IMR-90 (cell line): ENCODE data around the gene MOB3A. TPM values are rescaled to one million over a fixed set of nuclear protein-coding genes. Genes with fewer than 3 reads are reported as not detected.

Experiments
- ATAC-seq: fragments of 200-7000 bp; cut with Tn5 transposase; 2 replicates; pipeline ENCODE4 v1.9.1; 2020; ENCODE audit warnings: low read depth, mild to moderate bottlenecking, moderate library complexity
- BruUV-seq: library from RNA; stranded (reverse); fragments of 400-500 nt; replicated peaks from 2 replicates; lab custom pipeline; 2021; lab: Mats Ljungman, UMichigan
- CTCF ChIA-PET: fragments of 300-600 bp; formaldehyde crosslinking; extraction: SDS; loops from one replicate; lab custom pipeline; 2021; ENCODE audit warnings: antibody characterized with exemption; lab: Yijun Ruan, JAX
- POLR2A ChIA-PET: fragments of 300-600 bp; sonication (Branson Sonifier 250); formaldehyde crosslinking; loops from one replicate; lab custom pipeline; 2022; ENCODE audit warnings: antibody characterized with exemption; ENCODE audit not compliant: unreplicated experiment; lab: Charles Lee
- DNase-seq: peaks from one replicate; pipeline ENCODE4 v3.0.0; 2013
- H2AFZ ChIP-seq: replicated peaks from 2 replicates; pipeline ENCODE3; 2013; ENCODE audit warnings: low read length, mild to moderate bottlenecking; ENCODE audit not compliant: poor library complexity
- H2AK5ac ChIP-seq: 2 replicates; pipeline ENCODE4 v1.6.1; 2013; ENCODE audit warnings: low read depth, low read length, inconsistent platforms
- H2AK9ac ChIP-seq: replicated peaks from 2 replicates; pipeline ENCODE3; 2013; ENCODE audit warnings: mild to moderate bottlenecking, low read depth, low read length, moderate library complexity; ENCODE audit not compliant: poor library complexity
- H2BK120ac ChIP-seq: 2 replicates; pipeline ENCODE4 v1.6.1; 2013; ENCODE audit warnings: low read depth, low read length, inconsistent platforms
- H2BK15ac ChIP-seq: 3 replicates; pipeline ENCODE4 v1.6.1; 2013; ENCODE audit warnings: low read depth, low read length, inconsistent platforms
- H2BK20ac ChIP-seq: 2 replicates; pipeline ENCODE4 v1.6.1; 2013; ENCODE audit warnings: low read depth, mild to moderate bottlenecking, inconsistent platforms, low read length, moderate library complexity
- H2BK5ac ChIP-seq: 2 replicates; pipeline ENCODE4 v1.6.1; 2013; ENCODE audit warnings: mild to moderate bottlenecking, low read depth, low read length, inconsistent platforms; ENCODE audit not compliant: poor library complexity, severe bottlenecking
- H3K14ac ChIP-seq: replicated peaks from 2 replicates; pipeline ENCODE4 v1.6.1; 2013; ENCODE audit warnings: low read depth, low read length, inconsistent platforms
- H3K18ac ChIP-seq: 2 replicates; pipeline ENCODE4 v1.6.1; 2013; ENCODE audit warnings: low read depth, low read length, control low read depth
- H3K23ac ChIP-seq: 2 replicates; pipeline ENCODE4 v1.6.1; 2013; ENCODE audit warnings: low read depth, low read length, inconsistent platforms
- H3K27ac ChIP-seq: 2 replicates; pipeline ENCODE4 v1.5.1; 2013; ENCODE audit warnings: mild to moderate bottlenecking, control low read depth, low read length; ENCODE audit not compliant: insufficient read depth
- H3K27me3 ChIP-seq: 2 replicates; pipeline ENCODE4 v1.6.1; 2013; ENCODE audit warnings: low read length; ENCODE audit not compliant: control insufficient read depth, insufficient read depth
- H3K36me3 ChIP-seq: 2 replicates; pipeline ENCODE4 v1.6.1; 2013; ENCODE audit warnings: low read length, mixed read lengths; ENCODE audit not compliant: control insufficient read depth, insufficient read depth
- H3K4ac ChIP-seq: 2 replicates; pipeline ENCODE4 v1.6.1; 2013; ENCODE audit warnings: low read depth, low read length, inconsistent platforms
- H3K4me1 ChIP-seq: 2 replicates; pipeline ENCODE4 v1.6.1; 2013; ENCODE audit warnings: low read length, mixed read lengths; ENCODE audit not compliant: control insufficient read depth, insufficient read depth
- H3K4me2 ChIP-seq: 2 replicates; pipeline ENCODE4 v1.6.1; 2013; ENCODE audit warnings: low read depth, mild to moderate bottlenecking, control low read depth, low read length, moderate library complexity
- H3K4me3 ChIP-seq: 2 replicates; pipeline ENCODE4 v1.5.1; 2013; ENCODE audit warnings: low read depth, mild to moderate bottlenecking, control low read depth, low read length, moderate library complexity; ENCODE audit not compliant: insufficient read depth
- H3K56ac ChIP-seq: 2 replicates; pipeline ENCODE4 v1.6.1; 2013; ENCODE audit warnings: low read length, inconsistent platforms; ENCODE audit not compliant: insufficient read depth; ENCODE audit errors: extremely low read depth
- H3K79me1 ChIP-seq, 2 experiments: 2 replicates each; pipeline ENCODE4 v1.6.1; 2013; ENCODE audit warnings: low read length in 2 of 2, inconsistent platforms in 1 of 2, low read depth in 1 of 2
- H3K9ac ChIP-seq: 2 replicates; pipeline ENCODE4 v1.6.1; 2013; ENCODE audit warnings: low read depth, low read length, control low read depth
- H3K9me1 ChIP-seq: 2 replicates; pipeline ENCODE4 v1.6.1; 2013; ENCODE audit warnings: low read length, inconsistent platforms; ENCODE audit not compliant: insufficient read depth
- H3K9me3 ChIP-seq: 2 replicates; pipeline ENCODE4 v1.6.1; 2013; ENCODE audit warnings: low read length; ENCODE audit not compliant: control insufficient read depth, insufficient read depth
- H4K20me1 ChIP-seq: 2 replicates; pipeline ENCODE4 v1.6.1; 2013; ENCODE audit warnings: low read length, inconsistent platforms; ENCODE audit not compliant: insufficient read depth
- H4K5ac ChIP-seq: 2 replicates; pipeline ENCODE4 v1.6.1; 2013; ENCODE audit warnings: mild to moderate bottlenecking, low read depth, low read length, control low read depth
- H4K8ac ChIP-seq, 2 experiments: 2 replicates each; pipeline ENCODE4 v1.6.1; 2013; ENCODE audit warnings: low read depth in 2 of 2, low read length in 2 of 2, control low read depth in 1 of 2, inconsistent platforms in 1 of 2
- H4K91ac ChIP-seq: 2 replicates; pipeline ENCODE4 v1.6.1; 2013; ENCODE audit warnings: low read depth, low read length, inconsistent platforms; ENCODE audit not compliant: insufficient read depth
- BHLHE40 ChIP-seq: fragments of 150-350 bp; IDR thresholded peaks from 2 replicates; pipeline ENCODE4 v1.6.1; 2016; ENCODE audit warnings: mild to moderate bottlenecking, low read depth, low read length
- CEBPB ChIP-seq: IDR thresholded peaks from 2 replicates; pipeline ENCODE4 v1.6.1; 2012; ENCODE audit warnings: low read depth, low read length, improper control_type of control experiment
- CHD1 ChIP-seq: IDR thresholded peaks from 2 replicates; pipeline ENCODE4 v1.6.1; 2012; ENCODE audit warnings: low read depth, low read length, improper control_type of control experiment
- FOS ChIP-seq: fragments of 150-350 bp; IDR thresholded peaks from 2 replicates; pipeline ENCODE4 v1.6.1; 2016; ENCODE audit warnings: low read depth, low read length
- MAFK ChIP-seq: IDR thresholded peaks from 2 replicates; pipeline ENCODE4 v1.6.1; 2012; ENCODE audit warnings: low read depth, low read length, improper control_type of control experiment
- MAZ ChIP-seq: IDR thresholded peaks from 2 replicates; pipeline ENCODE4 v1.6.1; 2012; ENCODE audit warnings: low read depth, mild to moderate bottlenecking, low read length, improper control_type of control experiment, moderate library complexity, borderline replicate concordance
- MXI1 ChIP-seq: IDR thresholded peaks from 2 replicates; pipeline ENCODE4 v1.6.1; 2012; ENCODE audit warnings: low read depth, mild to moderate bottlenecking, low read length, moderate library complexity, borderline replicate concordance
- NFE2L2 ChIP-seq: fragments of 150-350 bp; IDR thresholded peaks from 2 replicates; pipeline ENCODE4 v1.6.1; 2016; ENCODE audit warnings: low read depth, mild to moderate bottlenecking, low read length
- POLR2A ChIP-seq: IDR thresholded peaks from 2 replicates; pipeline ENCODE4 v1.6.1; 2012; ENCODE audit warnings: mild to moderate bottlenecking, low read depth, low read length
- RAD21 ChIP-seq: IDR thresholded peaks from 2 replicates; pipeline ENCODE4 v1.6.1; 2012; ENCODE audit warnings: low read length, improper control_type of control experiment
- RCOR1 ChIP-seq: IDR thresholded peaks from 2 replicates; pipeline ENCODE4 v1.6.1; 2012; ENCODE audit warnings: mild to moderate bottlenecking, low read length, improper control_type of control experiment; ENCODE audit not compliant: insufficient replicate concordance
- RFX5 ChIP-seq: IDR thresholded peaks from 2 replicates; pipeline ENCODE4 v1.8.0; 2012; ENCODE audit warnings: low read depth, mild to moderate bottlenecking, low read length, moderate library complexity
- SMC3 ChIP-seq: fragments of 150-350 bp; IDR thresholded peaks from 2 replicates; pipeline ENCODE4 v1.6.1; 2016; ENCODE audit warnings: low read depth, mild to moderate bottlenecking, antibody characterized with exemption, low read length, moderate library complexity
- WGBS, 2 experiments: methylation state at CpG; one replicate each; pipeline versions ENCODE4 v1.1.5 to v1.1.7; 2013; ENCODE audit warnings: missing lambda C conversion rate in 2 of 2; ENCODE audit not compliant: insufficient read length in 1 of 2; ENCODE audit errors: extremely low coverage in 2 of 2; 5-methylcytosine and 5-hydroxymethylcytosine counted together
- dilution Hi-C: fragments of 300-500 bp; cut with HindIII; formaldehyde crosslinking; loops from one replicate; pipeline ENCODE4 v1.14.3; 2018; ENCODE audit warnings: low sequenced_read_pairs; ENCODE audit not compliant: unreplicated experiment
- in situ Hi-C: fragments of 300-500 bp; cut with MboI; formaldehyde crosslinking; loops from 3 replicates; pipeline ENCODE4 v1.14.3; 2019; ENCODE audit warnings: low sequenced_read_pairs, inconsistent platforms, mixed read lengths
- intact Hi-C: fragments of 100-400 bp; cut with micrococcal nuclease; formaldehyde crosslinking; loops from 2 replicates; pipeline ENCODE4 v1.10.0; 2022
- polyA plus RNA-seq, 3 experiments: library from polyadenylated mRNA; depleted of rRNA; stranded (reverse); fragments of >200 nt; gene quantifications; 2 replicates each; pipeline ENCODE4 v1.2.3, GENCODE V29; 2012; ENCODE audit warnings: low replicate concordance in 1 of 3
- total RNA-seq: library from RNA; depleted of rRNA; stranded (reverse); fragments of >200 nt; gene quantifications from 2 replicates; pipeline ENCODE4 v1.2.3, GENCODE V29; 2012
- TF ChIP-seq, protein P1 (sequence below): fragments of 150-350 bp; IDR thresholded peaks from 2 replicates; pipeline ENCODE4 v1.6.1; 2016; ENCODE audit warnings: low read depth, mild to moderate bottlenecking, low read length, moderate library complexity, borderline replicate concordance
- TF ChIP-seq, protein P2 (sequence below): conservative IDR thresholded peaks from 2 replicates; pipeline ENCODE4 v1.5.1; 2012; ENCODE audit warnings: mild to moderate bottlenecking, low read depth, low read length, improper control_type of control experiment
- TF ChIP-seq, protein P3 (sequence below): fragments of 150-350 bp; IDR thresholded peaks from 2 replicates; pipeline ENCODE4 v1.6.1; 2017; ENCODE audit warnings: mild to moderate bottlenecking, antibody characterized with exemption, low read length, low read depth

MOB3A gene
- total and polyA plus RNA-seq, 2 of the 4 experiments (the other 2 are of a cell fraction): 9.3 to 26.5 TPM

DNA sequence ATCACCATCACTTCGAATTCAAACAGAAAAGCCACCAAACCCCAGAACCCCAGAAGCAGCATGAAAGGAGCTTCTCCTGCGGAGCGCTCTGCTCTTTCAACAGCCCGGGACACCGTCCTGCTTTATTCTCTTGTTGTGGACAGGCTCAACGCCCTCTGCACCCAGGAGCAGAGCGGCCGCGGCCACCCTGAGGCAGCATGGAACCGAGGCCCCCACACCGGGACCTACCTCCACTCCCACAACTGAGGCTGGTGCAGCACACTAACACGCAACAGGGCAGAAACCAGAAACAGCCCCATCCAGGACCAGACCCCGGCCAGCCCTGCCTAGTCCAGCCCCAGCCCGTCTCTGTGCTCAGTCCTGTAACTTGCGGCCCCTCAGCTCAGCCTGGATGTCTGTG is 48.1 kb upstream of the MOB3A start:
- POLR2A ChIA-PET: no interaction called here
- Histone ChIP-seq H2AK9ac (no peak overlapping the region), H2BK5ac (no peak overlapping the region), H4K20me1 (peaks cover 99% of the 10 kb centered on the region), H4K8ac (no peak overlapping the region), H3K27me3 (no peaks in the 10 kb centered on the region), H3K4me3 (no peak overlapping the region), H2BK20ac (no peak overlapping the region), H3K14ac (no peak overlapping the region), H2BK15ac (no peak overlapping the region), H3K27ac (no peak overlapping the region), H2BK120ac (no peak overlapping the region), H3K4me1 (peaks cover 2% of the 10 kb centered on the region; the same call in 1 of the 2 replicates), H3K4me2 (no peak overlapping the region), H2AK5ac (no peak overlapping the region), H3K4ac (no peak overlapping the region), H3K56ac (no peak overlapping the region), H3K23ac (no peak overlapping the region), H4K5ac (no peak overlapping the region), H3K18ac (no peak overlapping the region), H3K9ac (no peak overlapping the region), H3K36me3 (peaks cover 17% of the 10 kb centered on the region), H2AFZ (no peak overlapping the region), H4K91ac (no peak overlapping the region), H3K9me3 (no peaks in the 10 kb centered on the region), H3K79me1 (peaks cover 9 to 56% of the 10 kb centered on the region in 2 experiments), H3K9me1 (peaks cover 10% of the 10 kb centered on the region; the same call in 1 of the 2 replicates)
- no peak for TF ChIP-seq CHD1
- no peak for TF ChIP-seq MXI1
- TF ChIP-seq MAZ: no peak
- no peak for TF ChIP-seq RCOR1
- TF ChIP-seq, protein P1, sequence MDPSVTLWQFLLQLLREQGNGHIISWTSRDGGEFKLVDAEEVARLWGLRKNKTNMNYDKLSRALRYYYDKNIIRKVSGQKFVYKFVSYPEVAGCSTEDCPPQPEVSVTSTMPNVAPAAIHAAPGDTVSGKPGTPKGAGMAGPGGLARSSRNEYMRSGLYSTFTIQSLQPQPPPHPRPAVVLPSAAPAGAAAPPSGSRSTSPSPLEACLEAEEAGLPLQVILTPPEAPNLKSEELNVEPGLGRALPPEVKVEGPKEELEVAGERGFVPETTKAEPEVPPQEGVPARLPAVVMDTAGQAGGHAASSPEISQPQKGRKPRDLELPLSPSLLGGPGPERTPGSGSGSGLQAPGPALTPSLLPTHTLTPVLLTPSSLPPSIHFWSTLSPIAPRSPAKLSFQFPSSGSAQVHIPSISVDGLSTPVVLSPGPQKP: no peak
- no peak for TF ChIP-seq MAFK
- no peak for TF ChIP-seq FOS
- TF ChIP-seq, protein P2, sequence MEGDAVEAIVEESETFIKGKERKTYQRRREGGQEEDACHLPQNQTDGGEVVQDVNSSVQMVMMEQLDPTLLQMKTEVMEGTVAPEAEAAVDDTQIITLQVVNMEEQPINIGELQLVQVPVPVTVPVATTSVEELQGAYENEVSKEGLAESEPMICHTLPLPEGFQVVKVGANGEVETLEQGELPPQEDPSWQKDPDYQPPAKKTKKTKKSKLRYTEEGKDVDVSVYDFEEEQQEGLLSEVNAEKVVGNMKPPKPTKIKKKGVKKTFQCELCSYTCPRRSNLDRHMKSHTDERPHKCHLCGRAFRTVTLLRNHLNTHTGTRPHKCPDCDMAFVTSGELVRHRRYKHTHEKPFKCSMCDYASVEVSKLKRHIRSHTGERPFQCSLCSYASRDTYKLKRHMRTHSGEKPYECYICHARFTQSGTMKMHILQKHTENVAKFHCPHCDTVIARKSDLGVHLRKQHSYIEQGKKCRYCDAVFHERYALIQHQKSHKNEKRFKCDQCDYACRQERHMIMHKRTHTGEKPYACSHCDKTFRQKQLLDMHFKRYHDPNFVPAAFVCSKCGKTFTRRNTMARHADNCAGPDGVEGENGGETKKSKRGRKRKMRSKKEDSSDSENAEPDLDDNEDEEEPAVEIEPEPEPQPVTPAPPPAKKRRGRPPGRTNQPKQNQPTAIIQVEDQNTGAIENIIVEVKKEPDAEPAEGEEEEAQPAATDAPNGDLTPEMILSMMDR: no peak
- no peak for TF ChIP-seq RAD21
- no peak for TF ChIP-seq NFE2L2
- TF ChIP-seq CEBPB: no peak
- no peak for TF ChIP-seq SMC3
- no peak for TF ChIP-seq POLR2A
- TF ChIP-seq, protein P3, sequence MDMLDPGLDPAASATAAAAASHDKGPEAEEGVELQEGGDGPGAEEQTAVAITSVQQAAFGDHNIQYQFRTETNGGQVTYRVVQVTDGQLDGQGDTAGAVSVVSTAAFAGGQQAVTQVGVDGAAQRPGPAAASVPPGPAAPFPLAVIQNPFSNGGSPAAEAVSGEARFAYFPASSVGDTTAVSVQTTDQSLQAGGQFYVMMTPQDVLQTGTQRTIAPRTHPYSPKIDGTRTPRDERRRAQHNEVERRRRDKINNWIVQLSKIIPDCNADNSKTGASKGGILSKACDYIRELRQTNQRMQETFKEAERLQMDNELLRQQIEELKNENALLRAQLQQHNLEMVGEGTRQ: no peak
- TF ChIP-seq RFX5: no peak
- no peak for TF ChIP-seq BHLHE40
- BruUV-seq: no TSS peak
- DNase-seq (no peak), ATAC-seq (no peak)
- 100% methylated on average over 8 of the region's 15 CpGs; no CpG with 5 or more reads in 1 of the 2 experiments for WGBS, 2 experiments
- dilution Hi-C loops: no loop called here
- intact Hi-C loops: no loop called here
- CTCF ChIA-PET: no interaction called here
- in situ Hi-C loops: no loop called here
